Activated naive CD4-positive, alpha-beta T cell treated with Interleukin-2 at 50 U/mL for 16 hours (primary cell): ENCODE measurements around the gene ZBTB45.

Experiments
- DNase-seq: peaks from one replicate; pipeline ENCODE4 v3.0.0-alpha.2; 2020

ZBTB45 gene

GRCh38 chr19:58538257-58539168, 18.9 kb upstream of the ZBTB45 start:
- peak; percentile 41 for DNase-seq

GRCh38 chr19:58536852-58537798, 17.5 kb upstream of the ZBTB45 start:
- no peak for DNase-seq

GRCh38 chr19:58535857-58536256, 16.2 kb upstream of the ZBTB45 start:
- DNase-seq = no peak

- no peak for DNase-seq
Observed at GRCh38 chr19:58531034-58531840, 11.6 kb upstream of the ZBTB45 start.

- DNase-seq = no peak
Observed at GRCh38 chr19:58529405-58529804, 9.8 kb upstream of the ZBTB45 start.

- DNase-seq = no peak
Observed at GRCh38 chr19:58522709-58523108, 3.1 kb upstream of the ZBTB45 start.

- no peak for DNase-seq
Observed at GRCh38 chr19:58521651-58522050, 2.0 kb upstream of the ZBTB45 start.

GRCh38 chr19:58520257-58520599, 618 bp upstream of the ZBTB45 start:
- DNase-seq = no peak

- peak; percentile 53 for DNase-seq
Observed at GRCh38 chr19:58519087-58519354, 589 bp downstream of the ZBTB45 start.

- no peak for DNase-seq
Observed at GRCh38 chr19:58518256-58519086, 1.1 kb downstream of the ZBTB45 start.

GRCh38 chr19:58516964-58517833, 2.4 kb downstream of the ZBTB45 start:
- no peak for DNase-seq

- no peak for DNase-seq
Observed at GRCh38 chr19:58516246-58516836, 3.3 kb downstream of the ZBTB45 start.

GRCh38 chr19:58515259-58515658, 4.4 kb downstream of the ZBTB45 start:
- no peak for DNase-seq

- no peak for DNase-seq
Observed at GRCh38 chr19:58514564-58515022, 5.0 kb downstream of the ZBTB45 start.

- DNase-seq = peak; percentile 96
Observed at GRCh38 chr19:58513694-58514563, 5.7 kb downstream of the ZBTB45 start.

- DNase-seq = no peak
Observed at GRCh38 chr19:58513213-58513693, 6.4 kb downstream of the ZBTB45 start.

- DNase-seq = no peak
Observed at GRCh38 chr19:58511353-58512208, 8.0 kb downstream of the ZBTB45 start, which contains the start of gene SLC27A5. SLC27A5 (minus strand) TSS chr19:58511992; CDS start chr19:58511955, 37 bp downstream.
